Muscle of leg (tissue), 11 donors: ENCODE measurements around the gene SFTPA1. TPM values are rescaled to one million over a fixed set of nuclear protein-coding genes. Genes with fewer than 3 reads are reported as not detected.
"Not testable (repeated sequence)": the region's sequence is repeated elsewhere in the genome, so short reads cannot be mapped to it uniquely, and the experiment has no call there.

Experiments used
- DNase-seq: peaks from one replicate; pipeline ENCODE4 v3.0.0; 2013
- H3K27ac ChIP-seq: one replicate; pipeline ENCODE4 v1.5.1; 2013; ENCODE audit warnings: mild to moderate bottlenecking, low read length, control low read depth
- H3K27me3 ChIP-seq: one replicate; pipeline ENCODE4 v1.6.1; 2013; ENCODE audit warnings: low read length; ENCODE audit not compliant: control insufficient read depth, insufficient read depth
- H3K36me3 ChIP-seq: one replicate; pipeline ENCODE4 v1.6.1; 2013; ENCODE audit warnings: low read length; ENCODE audit not compliant: control insufficient read depth, insufficient read depth
- H3K4me1 ChIP-seq: one replicate; pipeline ENCODE4 v1.6.1; 2013; ENCODE audit warnings: low read length; ENCODE audit not compliant: control insufficient read depth, insufficient read depth
- H3K4me3 ChIP-seq: one replicate; pipeline ENCODE4 v1.5.1; 2013; ENCODE audit warnings: low read length, control low read depth
- H3K9me3 ChIP-seq: replicated peaks from 2 replicates; pipeline ENCODE4 v1.6.1; 2013; ENCODE audit warnings: low read depth, low read length; ENCODE audit not compliant: control insufficient read depth
- WGBS: methylation state at CpG from one replicate; pipeline ENCODE4 v1.1.5; 2013; ENCODE audit warnings: missing lambda C conversion rate; ENCODE audit not compliant: insufficient coverage; 5-methylcytosine and 5-hydroxymethylcytosine counted together
- polyA plus RNA-seq, 8 donors: library from polyadenylated mRNA; unstranded; fragments of 120-200 nt; gene quantifications; one replicate each; pipeline versions ENCODE4 v1.2.1 to v1.2.3, GENCODE V29; 2013; ENCODE audit warnings: inconsistent platforms in 1 of 8, low replicate concordance in 1 of 8; ENCODE audit not compliant: insufficient read length in 8 of 8, insufficient read depth in 1 of 8
- total RNA-seq: library from RNA; stranded (reverse); fragments of 120-200 nt; gene quantifications from one replicate; pipeline ENCODE4 v1.2.4, GENCODE V29; 2013

The SFTPA1 gene
- total and polyA plus RNA-seq, 9 donors: 3.1 TPM; not detected in 8

GRCh38 chr10:79585870-79586527 is 24.7 kb upstream of the SFTPA1 start:
- H3K27ac ChIP-seq: no peak overlapping the region
- no peaks in the 10 kb centered on the region for H3K36me3 ChIP-seq
- 92% methylated on average over 9 of the region's 11 CpGs for WGBS
- no peaks in the 10 kb centered on the region for H3K9me3 ChIP-seq
- no peak overlapping the region for H3K4me3 ChIP-seq
- H3K27me3 ChIP-seq: no peaks in the 10 kb centered on the region
- H3K4me1 ChIP-seq: no peaks in the 10 kb centered on the region
- no peak for DNase-seq

DNA sequence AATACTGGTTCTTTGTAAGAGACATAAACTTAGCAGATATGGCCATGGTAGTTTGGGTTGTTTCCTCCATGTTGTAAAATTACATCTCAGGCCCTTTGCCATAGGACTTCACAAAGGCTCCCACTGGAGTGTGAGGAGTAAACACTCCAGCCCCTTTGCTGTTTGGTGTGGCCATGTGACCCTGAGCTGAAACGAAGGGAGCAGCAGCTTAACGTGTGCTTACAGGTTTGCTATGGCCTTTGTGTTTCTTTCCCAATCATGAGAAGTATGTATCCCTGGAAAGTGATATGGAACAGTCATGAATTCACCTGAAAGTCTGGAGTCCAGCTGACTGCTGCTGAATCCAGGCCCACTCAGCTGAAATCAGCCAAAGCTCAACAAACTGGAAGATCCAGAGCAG is 23.8 kb upstream of the SFTPA1 start:
- no peaks in the 10 kb centered on the region for H3K9me3 ChIP-seq
- H3K36me3 ChIP-seq: no peaks in the 10 kb centered on the region
- no peak overlapping the region for H3K4me3 ChIP-seq
- H3K27ac ChIP-seq: no peak overlapping the region
- H3K27me3 ChIP-seq: no peaks in the 10 kb centered on the region
- no peak for DNase-seq
- 68% methylated on average over 2 of the region's 2 CpGs for WGBS
- H3K4me1 ChIP-seq: no peaks in the 10 kb centered on the region

GRCh38 chr10:79588800-79589199 is 21.9 kb upstream of the SFTPA1 start:
- H3K36me3 ChIP-seq: no peaks in the 10 kb centered on the region
- no peak for DNase-seq
- no peaks in the 10 kb centered on the region for H3K27me3 ChIP-seq
- H3K4me1 ChIP-seq: no peaks in the 10 kb centered on the region
- no peaks in the 10 kb centered on the region for H3K9me3 ChIP-seq
- H3K4me3 ChIP-seq: no peak overlapping the region
- H3K27ac ChIP-seq: no peak overlapping the region

GRCh38 chr10:79593377-79593776 is 17.4 kb upstream of the SFTPA1 start:
- no peak overlapping the region for H3K4me3 ChIP-seq
- H3K4me1 ChIP-seq: no peaks in the 10 kb centered on the region
- H3K9me3 ChIP-seq: peaks cover 4% of the 10 kb centered on the region
- 83% methylated on average over 1 of the region's 1 CpG for WGBS
- no peaks in the 10 kb centered on the region for H3K36me3 ChIP-seq
- no peak overlapping the region for H3K27ac ChIP-seq
- no peak for DNase-seq
- H3K27me3 ChIP-seq: no peaks in the 10 kb centered on the region

DNA sequence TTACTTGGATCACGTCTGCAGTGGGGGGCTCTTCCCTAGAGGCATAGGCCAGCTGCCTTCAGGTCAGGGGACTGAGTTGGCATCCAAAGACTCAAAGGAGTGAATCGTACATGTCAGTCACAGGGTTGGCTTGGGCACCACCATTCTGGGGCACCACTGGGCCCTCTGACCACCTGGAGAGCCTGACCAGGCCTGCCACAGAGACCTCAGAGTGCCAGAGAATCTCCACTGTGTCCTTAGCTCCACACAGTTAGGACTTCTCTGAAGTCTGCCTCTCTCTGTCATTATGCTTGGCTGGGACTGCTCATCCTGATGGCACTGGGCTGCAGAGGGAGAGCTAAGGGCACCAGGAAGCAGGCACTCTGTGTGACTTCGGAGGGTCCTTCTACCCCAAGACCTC is 16.2 kb upstream of the SFTPA1 start:
- DNase-seq, H3K27me3 ChIP-seq, H3K4me1 ChIP-seq, H3K4me3 ChIP-seq, H3K9me3 ChIP-seq, H3K36me3 ChIP-seq, H3K27ac ChIP-seq: not testable (repeated sequence)
- WGBS: 71% methylated on average over 2 of the region's 3 CpGs

DNA sequence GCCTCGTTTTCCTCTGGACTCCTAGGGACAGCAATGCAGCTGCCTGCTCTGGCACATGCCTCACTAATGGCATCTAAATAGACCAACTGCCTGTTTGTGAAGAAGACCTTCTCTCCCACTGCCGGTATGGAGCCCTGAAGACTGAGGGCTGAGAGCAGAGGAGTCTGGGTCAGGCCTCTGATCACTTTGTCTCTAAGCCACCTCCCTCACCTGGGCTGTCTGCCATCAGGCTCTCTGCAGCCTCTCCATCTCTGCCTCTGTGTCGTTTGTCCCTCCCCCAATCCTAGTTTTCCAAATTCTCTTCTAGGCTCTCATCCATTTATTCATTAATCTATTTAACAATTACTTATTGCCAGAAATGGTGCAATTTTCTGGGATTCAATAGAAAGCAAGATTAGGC is 15.2 kb upstream of the SFTPA1 start:
- Histone ChIP-seq H3K27me3 (no peaks in the 10 kb centered on the region), H3K36me3 (no peaks in the 10 kb centered on the region), H3K27ac (no peak overlapping the region), H3K4me1 (no peaks in the 10 kb centered on the region), H3K4me3 (no peak overlapping the region), H3K9me3 (peaks cover 4% of the 10 kb centered on the region)
- WGBS: 55% methylated on average over 3 of the region's 3 CpGs
- no peak for DNase-seq

DNA sequence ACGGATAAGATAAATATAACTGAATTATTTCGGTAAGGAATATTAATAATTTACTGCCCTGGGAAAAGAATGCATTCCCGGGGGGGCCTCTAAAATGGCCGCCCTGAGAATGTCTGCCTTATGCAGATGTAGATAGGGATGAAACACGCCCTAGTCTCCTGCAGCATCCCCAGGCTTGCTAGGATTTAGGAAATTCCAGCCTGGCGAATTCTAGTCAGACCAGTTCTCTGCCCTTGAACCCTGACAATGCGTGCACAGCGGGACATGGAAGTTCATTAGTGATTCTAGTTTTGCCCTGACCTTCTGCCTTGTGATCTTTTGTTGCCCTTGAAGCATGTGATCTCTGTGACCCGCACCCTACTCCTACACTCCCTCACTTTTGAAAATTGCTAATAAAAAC is 11.1 kb upstream of the SFTPA1 start:
- WGBS: 87% methylated on average over 6 of the region's 9 CpGs
- H3K27me3 ChIP-seq, DNase-seq, H3K36me3 ChIP-seq, H3K27ac ChIP-seq, H3K4me3 ChIP-seq, H3K4me1 ChIP-seq: not testable (repeated sequence)
- peaks cover 11% of the 10 kb centered on the region for H3K9me3 ChIP-seq

- WGBS: no CpG with 5 or more reads among the region's 1 CpG
These were observed 8.8 kb upstream of the SFTPA1 start for GRCh38 chr10:79601939-79602338.

GRCh38 chr10:79602953-79603352 is 7.8 kb upstream of the SFTPA1 start:
- no peaks in the 10 kb centered on the region for H3K4me1 ChIP-seq
- H3K36me3 ChIP-seq: no peaks in the 10 kb centered on the region
- no peak for DNase-seq
- WGBS: 100% methylated on average over 1 of the region's 2 CpGs
- no peak overlapping the region for H3K27ac ChIP-seq
- H3K9me3 ChIP-seq: peaks cover 9% of the 10 kb centered on the region
- H3K27me3 ChIP-seq: peaks cover 2% of the 10 kb centered on the region
- H3K4me3 ChIP-seq: no peak overlapping the region

More at GRCh38 chr10:79601939-79602338, 8.8 kb upstream of the SFTPA1 start:
- no peak for DNase-seq
- Histone ChIP-seq H3K9me3 (peaks cover 11% of the 10 kb centered on the region), H3K4me3 (no peak overlapping the region), H3K27ac (no peak overlapping the region), H3K4me1 (no peaks in the 10 kb centered on the region), H3K27me3 (peaks cover 2% of the 10 kb centered on the region), H3K36me3 (no peaks in the 10 kb centered on the region)

GRCh38 chr10:79604294-79604693 is 6.4 kb upstream of the SFTPA1 start:
- Histone ChIP-seq H3K4me1 (no peaks in the 10 kb centered on the region), H3K27ac (no peak overlapping the region), H3K4me3 (no peak overlapping the region), H3K9me3 (peaks cover 7% of the 10 kb centered on the region), H3K36me3 (no peaks in the 10 kb centered on the region), H3K27me3 (peaks cover 2% of the 10 kb centered on the region)
- WGBS: no CpG with 5 or more reads among the region's 1 CpG
- no peak for DNase-seq

GRCh38 chr10:79605308-79605707 is 5.4 kb upstream of the SFTPA1 start:
- H3K4me1 ChIP-seq: no peaks in the 10 kb centered on the region
- DNase-seq: no peak
- no peaks in the 10 kb centered on the region for H3K36me3 ChIP-seq
- H3K4me3 ChIP-seq: no peak overlapping the region
- no peak overlapping the region for H3K27ac ChIP-seq
- peaks cover 7% of the 10 kb centered on the region for H3K9me3 ChIP-seq
- peaks cover 2% of the 10 kb centered on the region for H3K27me3 ChIP-seq
